Body of pancreas (tissue), 4 donors: ENCODE data around the gene NRL.

Source experiments
- CTCF ChIP-seq, 7 experiments: fragments of 450-650 bp in 4 of 7; fragments of 200-600 bp in 3 of 7; sonication (generic) in 3 of 7; IDR thresholded peaks; one replicate each; pipeline ENCODE4 v1.5.1; 2016 to 2019; ENCODE audit warnings: antibody characterized with exemption in 7 of 7
- POLR2A ChIP-seq, 3 donors: fragments of 450-650 bp; IDR thresholded peaks; one replicate each; pipeline ENCODE4 v1.6.1; 2016; ENCODE audit warnings: antibody characterized with exemption in 3 of 3, mild to moderate bottlenecking in 2 of 3

GRCh38 chr14:24151404-24152080 lies 36.8 kb upstream of the NRL start:
- TF ChIP-seq CTCF (IDR thresholded peaks at IDR 0.05) (no peak), POLR2A (IDR thresholded peaks at IDR 0.05) (no peak)
